OCI-LY1 (cell line): ENCODE results near the gene CNN2.

Experiments
- H2AFZ ChIP-seq: fragments of 200-600 bp; sonication (generic), shearing (Covaris generic); 2 replicates; pipeline ENCODE4 v1.6.0; 2014; ENCODE audit warnings: antibody characterized with exemption, mild to moderate bottlenecking, low read length
- H3F3A ChIP-seq: fragments of 200-600 bp; sonication (generic), shearing (Covaris generic); 2 replicates; pipeline ENCODE4 v1.6.0; 2014; ENCODE audit warnings: mild to moderate bottlenecking, antibody characterized with exemption, low read length, moderate library complexity; ENCODE audit not compliant: insufficient read depth
- H3K27ac ChIP-seq: fragments of 200-600 bp; sonication (generic); 2 replicates; pipeline ENCODE4 v1.5.1; 2014; ENCODE audit warnings: low read length, mixed run types, mild to moderate bottlenecking, low read depth; ENCODE audit not compliant: poor library complexity, severe bottlenecking
- H3K27me3 ChIP-seq: fragments of 200-600 bp; sonication (generic); 2 replicates; pipeline ENCODE4 v1.6.0; 2014; ENCODE audit warnings: antibody characterized with exemption, mild to moderate bottlenecking, low read length, moderate library complexity; ENCODE audit not compliant: insufficient read depth
- H3K36me3 ChIP-seq: fragments of 200-600 bp; sonication (generic); 2 replicates; pipeline ENCODE4 v1.6.1; 2014; ENCODE audit warnings: mild to moderate bottlenecking, antibody characterized with exemption, low read length, moderate library complexity, mixed read lengths; ENCODE audit not compliant: insufficient read depth
- H3K4me1 ChIP-seq: fragments of 200-600 bp; sonication (generic); 2 replicates; pipeline ENCODE4 v1.5.1; 2014; ENCODE audit warnings: mild to moderate bottlenecking, low read length, moderate library complexity; ENCODE audit not compliant: insufficient read depth, severe bottlenecking
- H3K4me2 ChIP-seq: fragments of 200-600 bp; sonication (generic), shearing (Covaris generic); 2 replicates; pipeline ENCODE4 v1.6.1; 2014; ENCODE audit warnings: low read length
- H3K4me3 ChIP-seq: fragments of 200-600 bp; sonication (generic); 2 replicates; pipeline ENCODE4 v1.5.1; 2014; ENCODE audit warnings: low read length, low read depth, mild to moderate bottlenecking, mixed read lengths; ENCODE audit not compliant: poor library complexity, severe bottlenecking
- H3K79me2 ChIP-seq: fragments of 200-600 bp; shearing (Covaris generic); 2 replicates; pipeline ENCODE4 v1.6.1; 2016; ENCODE audit warnings: mixed run types, low read length, mixed read lengths; ENCODE audit not compliant: insufficient read depth
- H3K9ac ChIP-seq: fragments of 200-600 bp; sonication (generic), shearing (Covaris generic); 2 replicates; pipeline ENCODE4 v1.6.1; 2014; ENCODE audit warnings: mild to moderate bottlenecking, low read length, mixed read lengths
- H3K9me2 ChIP-seq: fragments of 200-600 bp; sonication (generic), shearing (Covaris generic); 2 replicates; pipeline ENCODE4 v1.6.1; 2014; ENCODE audit warnings: low read depth, mild to moderate bottlenecking, low read length, mixed read lengths
- H3K9me3 ChIP-seq: fragments of 200-600 bp; shearing (Covaris generic); 2 replicates; pipeline ENCODE4 v1.6.1; 2014; ENCODE audit warnings: low read length, mixed read lengths
- H4K20me1 ChIP-seq: fragments of 200-600 bp; sonication (generic), shearing (Covaris generic); 2 replicates; pipeline ENCODE4 v1.6.0; 2016; ENCODE audit warnings: mild to moderate bottlenecking, low read length; ENCODE audit not compliant: insufficient read depth
- EZH2 ChIP-seq: fragments of 200-600 bp; sonication (generic), shearing (Covaris generic); IDR thresholded peaks from 2 replicates; pipeline ENCODE4 v1.8.0; 2017; ENCODE audit warnings: borderline replicate concordance, mixed run types, mild to moderate bottlenecking, antibody characterized with exemption, low read length, moderate library complexity, mixed read lengths
- TF ChIP-seq, protein P1 (sequence below): fragments of 200-600 bp; sonication (generic), shearing (Covaris generic); IDR thresholded peaks from 2 replicates; pipeline ENCODE4 v1.5.1; 2017; ENCODE audit warnings: mild to moderate bottlenecking, antibody characterized with exemption, low read length, moderate library complexity, mixed read lengths

The CNN2 gene

DNA sequence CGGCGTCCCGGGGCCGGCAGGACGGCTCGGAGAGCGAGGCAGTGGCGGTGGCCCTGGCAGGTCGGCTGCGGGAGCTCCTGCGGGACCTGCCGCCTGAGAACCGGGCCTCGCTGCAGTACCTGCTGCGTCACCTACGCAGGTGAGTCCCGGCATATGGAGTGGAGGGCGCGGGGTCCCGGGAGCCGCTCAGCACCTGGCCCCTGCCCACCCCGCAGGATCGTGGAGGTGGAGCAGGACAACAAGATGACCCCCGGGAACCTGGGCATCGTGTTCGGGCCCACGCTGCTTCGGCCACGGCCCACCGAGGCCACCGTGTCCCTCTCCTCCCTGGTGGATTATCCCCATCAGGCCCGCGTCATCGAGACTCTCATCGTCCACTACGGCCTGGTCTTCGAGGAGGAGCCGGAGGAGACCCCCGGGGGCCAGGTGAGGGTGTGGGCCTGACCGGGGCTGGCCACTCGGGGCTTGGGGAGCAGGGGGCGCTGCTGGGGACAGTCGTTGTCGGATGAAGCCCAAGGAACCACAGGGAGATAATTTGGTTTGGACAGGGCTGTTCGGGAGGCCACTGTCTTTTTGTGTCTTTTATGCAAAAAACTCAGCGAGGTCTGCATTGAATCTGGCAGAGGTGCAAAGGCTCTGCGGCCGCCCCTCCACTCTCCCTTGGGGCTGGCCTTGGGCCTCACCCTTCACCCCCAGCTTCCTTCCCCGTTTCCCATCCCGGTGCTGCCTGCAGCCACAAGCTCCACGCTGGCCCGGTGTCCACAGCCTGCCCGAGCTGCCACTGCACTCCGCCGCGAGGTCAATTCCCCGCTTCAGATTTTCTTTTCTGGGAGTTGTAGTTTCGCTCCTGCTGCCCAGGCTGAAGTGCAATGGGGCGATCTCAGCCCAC, 56.8 kb downstream of the CNN2 start:
- Histone ChIP-seq H3K4me1 (peaks cover 30% of the 10 kb centered on the region), H3K9me2 (no peaks in the 10 kb centered on the region), H3F3A (peaks cover 2% of the 10 kb centered on the region; the same call in 1 of the 2 replicates), H3K79me2 (no peaks in the 10 kb centered on the region), H3K9ac (no peak overlapping the region), H3K9me3 (no peaks in the 10 kb centered on the region), H3K36me3 (peaks cover 78% of the 10 kb centered on the region), H4K20me1 (no peaks in the 10 kb centered on the region), H3K4me2 (no peak overlapping the region), H3K4me3 (no peak overlapping the region), H3K27me3 (no peaks in the 10 kb centered on the region), H3K27ac (peak overlapping the region; percentile 49), H2AFZ (no peak overlapping the region)
- no peak for TF ChIP-seq EZH2
- TF ChIP-seq, protein P1, sequence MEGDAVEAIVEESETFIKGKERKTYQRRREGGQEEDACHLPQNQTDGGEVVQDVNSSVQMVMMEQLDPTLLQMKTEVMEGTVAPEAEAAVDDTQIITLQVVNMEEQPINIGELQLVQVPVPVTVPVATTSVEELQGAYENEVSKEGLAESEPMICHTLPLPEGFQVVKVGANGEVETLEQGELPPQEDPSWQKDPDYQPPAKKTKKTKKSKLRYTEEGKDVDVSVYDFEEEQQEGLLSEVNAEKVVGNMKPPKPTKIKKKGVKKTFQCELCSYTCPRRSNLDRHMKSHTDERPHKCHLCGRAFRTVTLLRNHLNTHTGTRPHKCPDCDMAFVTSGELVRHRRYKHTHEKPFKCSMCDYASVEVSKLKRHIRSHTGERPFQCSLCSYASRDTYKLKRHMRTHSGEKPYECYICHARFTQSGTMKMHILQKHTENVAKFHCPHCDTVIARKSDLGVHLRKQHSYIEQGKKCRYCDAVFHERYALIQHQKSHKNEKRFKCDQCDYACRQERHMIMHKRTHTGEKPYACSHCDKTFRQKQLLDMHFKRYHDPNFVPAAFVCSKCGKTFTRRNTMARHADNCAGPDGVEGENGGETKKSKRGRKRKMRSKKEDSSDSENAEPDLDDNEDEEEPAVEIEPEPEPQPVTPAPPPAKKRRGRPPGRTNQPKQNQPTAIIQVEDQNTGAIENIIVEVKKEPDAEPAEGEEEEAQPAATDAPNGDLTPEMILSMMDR = no peak

DNA sequence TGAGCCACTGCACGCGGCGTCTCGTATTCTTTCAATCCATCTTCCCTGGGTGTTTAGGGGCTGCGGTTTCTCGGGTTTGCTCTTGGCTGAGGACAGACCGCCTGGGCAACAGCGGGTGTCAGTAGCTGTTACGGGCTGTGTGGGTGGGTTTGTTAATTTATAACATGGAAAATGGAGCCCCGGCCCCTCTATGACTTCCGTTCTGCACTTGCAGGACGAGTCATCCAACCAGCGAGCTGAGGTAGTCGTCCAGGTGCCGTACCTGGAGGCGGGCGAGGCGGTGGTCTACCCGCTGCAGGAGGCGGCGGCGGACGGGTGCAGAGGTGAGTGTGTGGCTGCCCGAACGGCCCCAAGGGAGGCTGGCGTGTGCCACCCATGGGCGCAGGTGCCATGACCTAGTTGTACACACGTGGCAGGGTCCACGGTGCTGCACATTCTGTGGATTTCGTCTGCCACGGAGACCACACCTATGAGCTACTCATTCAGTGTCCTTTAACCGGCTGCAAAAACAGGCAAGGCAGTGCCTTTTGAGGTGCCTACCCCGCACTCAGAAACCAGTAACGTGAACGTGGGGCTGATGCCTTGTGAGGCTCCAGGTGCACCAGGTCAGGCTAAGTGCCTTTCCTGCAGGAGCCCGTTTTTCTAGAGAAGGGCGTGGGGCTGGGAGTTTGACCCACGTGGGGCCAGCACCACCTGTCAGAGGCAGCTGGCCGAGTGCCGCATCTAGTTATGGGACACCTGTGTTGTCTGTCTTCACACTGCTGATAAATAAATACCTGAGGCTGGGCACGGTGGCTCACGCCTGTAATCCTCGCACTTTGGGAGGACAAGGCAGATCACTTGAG, 57.8 kb downstream of the CNN2 start:
- Histone ChIP-seq H3K9me2 (no peaks in the 10 kb centered on the region), H3K27ac (peak overlapping the region; percentile 49), H3K27me3 (no peaks in the 10 kb centered on the region), H3K36me3 (peaks cover 85% of the 10 kb centered on the region), H2AFZ (no peak overlapping the region), H3K9ac (no peak overlapping the region), H3K4me1 (peaks cover 41% of the 10 kb centered on the region), H3K79me2 (no peaks in the 10 kb centered on the region), H4K20me1 (no peaks in the 10 kb centered on the region), H3K9me3 (no peaks in the 10 kb centered on the region), H3F3A (peaks cover 2% of the 10 kb centered on the region; the same call in 1 of the 2 replicates), H3K4me2 (no peak overlapping the region), H3K4me3 (no peak overlapping the region)
- TF ChIP-seq, protein P1 = no peak
- TF ChIP-seq EZH2 = no peak

DNA sequence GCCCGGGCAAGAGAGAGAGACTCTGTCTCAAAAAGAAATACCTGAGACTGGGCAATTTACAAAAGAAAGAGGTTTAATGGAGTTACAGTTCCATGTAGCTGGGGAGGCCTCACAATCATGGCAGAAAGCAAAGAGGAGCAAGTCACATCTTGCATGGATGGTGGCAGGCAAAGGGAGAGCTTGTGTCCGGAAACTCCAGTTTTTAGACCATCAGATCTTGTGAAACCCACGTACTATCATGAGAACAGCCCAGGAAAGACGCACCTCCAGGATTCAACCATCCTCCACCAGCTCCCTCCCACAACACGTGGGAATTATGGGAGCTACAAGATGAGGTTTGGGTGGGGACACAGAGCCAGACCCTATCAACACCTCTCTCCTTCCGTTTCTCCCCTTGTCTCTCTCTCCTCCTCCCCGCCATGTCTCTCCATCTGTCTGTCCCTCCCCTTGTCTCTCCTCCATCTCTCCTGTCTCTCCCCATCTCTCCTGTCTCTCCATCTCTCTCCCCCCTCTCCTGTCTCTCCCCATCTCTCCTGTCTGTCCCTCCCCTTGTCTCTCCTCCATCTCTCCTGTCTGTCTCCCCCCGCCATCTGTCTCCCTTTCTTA, 58.7 kb downstream of the CNN2 start:
- H3K79me2 ChIP-seq = no peaks in the 10 kb centered on the region
- peak overlapping the region; percentile 49 for H3K27ac ChIP-seq
- no peak overlapping the region for H3K4me2 ChIP-seq
- peaks cover 81% of the 10 kb centered on the region for H3K36me3 ChIP-seq
- TF ChIP-seq EZH2 = no peak
- TF ChIP-seq, protein P1 = no peak
- no peaks in the 10 kb centered on the region for H3K9me2 ChIP-seq
- no peaks in the 10 kb centered on the region for H3K27me3 ChIP-seq
- H2AFZ ChIP-seq = no peak overlapping the region
- H4K20me1 ChIP-seq = no peaks in the 10 kb centered on the region
- H3K9me3 ChIP-seq = no peaks in the 10 kb centered on the region
- H3K4me3 ChIP-seq = no peak overlapping the region
- H3K9ac ChIP-seq = no peak overlapping the region
- peaks cover 48% of the 10 kb centered on the region for H3K4me1 ChIP-seq
- H3F3A ChIP-seq = peaks cover 2% of the 10 kb centered on the region; the same call in 1 of the 2 replicates
